Stimulated activated naive CD8-positive, alpha-beta T cell treated with anti-CD3 and anti-CD28 coated beads, Interleukin-15, Interleukin-2, amounts not matched to agents 100 ng/mL and 50 ng/mL, for 24 hours (primary cell): ENCODE data around the gene POLE.
"Not testable (repeated sequence)": the region's sequence is repeated elsewhere in the genome, so short reads cannot be mapped to it uniquely, and the experiment has no call there.

Source experiments
- H3K27ac Mint-ChIP-seq: one replicate; pipeline ENCODE4 v1.8.0; 2021; ENCODE audit warnings: mild to moderate bottlenecking, mixed read lengths
- H3K27me3 Mint-ChIP-seq: one replicate; pipeline ENCODE4 v1.8.0; 2021; ENCODE audit warnings: mixed read lengths
- H3K36me3 Mint-ChIP-seq: one replicate; pipeline ENCODE4 v1.8.0; 2021; ENCODE audit warnings: low read depth, mixed read lengths
- H3K4me1 Mint-ChIP-seq: one replicate; pipeline ENCODE4 v1.8.0; 2021; ENCODE audit warnings: low read depth, mixed read lengths
- H3K4me3 Mint-ChIP-seq: one replicate; pipeline ENCODE4 v1.8.0; 2021; ENCODE audit warnings: mild to moderate bottlenecking, mixed read lengths
- H3K9me3 Mint-ChIP-seq: one replicate; pipeline ENCODE4 v1.8.0; 2021; ENCODE audit warnings: mixed read lengths

Gene POLE

DNA sequence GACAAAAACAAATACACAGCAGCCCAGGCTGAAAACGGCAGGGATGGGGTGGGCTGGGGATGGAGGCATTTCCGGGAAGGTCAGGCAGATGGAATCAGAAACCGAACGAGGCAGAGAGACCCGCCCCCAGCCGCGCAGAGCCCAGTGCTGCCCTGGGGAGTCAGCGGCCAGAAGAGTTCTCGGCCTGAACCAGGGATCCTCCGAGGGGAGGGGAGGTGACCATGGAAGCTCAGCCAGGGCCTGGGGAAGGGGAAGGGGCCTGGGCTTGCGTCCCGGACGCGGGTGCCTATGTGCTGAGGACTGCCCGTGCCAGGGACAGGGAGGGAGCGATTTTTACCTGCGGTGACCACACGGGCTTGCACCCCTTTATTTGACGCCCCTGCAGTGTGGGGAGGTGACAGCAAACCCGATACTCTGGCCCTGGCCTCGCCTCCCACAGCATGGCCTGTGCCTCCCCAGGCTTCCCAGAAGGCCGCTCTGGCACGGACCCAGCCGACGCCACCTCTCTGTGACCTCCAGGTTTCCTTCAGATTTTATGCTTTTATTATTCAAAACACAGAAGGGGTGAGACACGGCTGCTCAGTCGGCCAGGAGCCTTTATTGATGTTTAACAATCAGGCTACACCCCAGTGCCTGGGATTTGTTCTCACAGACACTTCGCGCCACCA lies 84.4 kb downstream of the POLE start:
- no peaks in the 10 kb centered on the region for H3K36me3 Mint-ChIP-seq
- H3K4me1 Mint-ChIP-seq: peaks cover 26% of the 10 kb centered on the region
- no peak overlapping the region for H3K4me3 Mint-ChIP-seq
- H3K9me3 Mint-ChIP-seq: no peaks in the 10 kb centered on the region
- H3K27ac Mint-ChIP-seq: no peak overlapping the region
- peaks cover 61% of the 10 kb centered on the region for H3K27me3 Mint-ChIP-seq

DNA sequence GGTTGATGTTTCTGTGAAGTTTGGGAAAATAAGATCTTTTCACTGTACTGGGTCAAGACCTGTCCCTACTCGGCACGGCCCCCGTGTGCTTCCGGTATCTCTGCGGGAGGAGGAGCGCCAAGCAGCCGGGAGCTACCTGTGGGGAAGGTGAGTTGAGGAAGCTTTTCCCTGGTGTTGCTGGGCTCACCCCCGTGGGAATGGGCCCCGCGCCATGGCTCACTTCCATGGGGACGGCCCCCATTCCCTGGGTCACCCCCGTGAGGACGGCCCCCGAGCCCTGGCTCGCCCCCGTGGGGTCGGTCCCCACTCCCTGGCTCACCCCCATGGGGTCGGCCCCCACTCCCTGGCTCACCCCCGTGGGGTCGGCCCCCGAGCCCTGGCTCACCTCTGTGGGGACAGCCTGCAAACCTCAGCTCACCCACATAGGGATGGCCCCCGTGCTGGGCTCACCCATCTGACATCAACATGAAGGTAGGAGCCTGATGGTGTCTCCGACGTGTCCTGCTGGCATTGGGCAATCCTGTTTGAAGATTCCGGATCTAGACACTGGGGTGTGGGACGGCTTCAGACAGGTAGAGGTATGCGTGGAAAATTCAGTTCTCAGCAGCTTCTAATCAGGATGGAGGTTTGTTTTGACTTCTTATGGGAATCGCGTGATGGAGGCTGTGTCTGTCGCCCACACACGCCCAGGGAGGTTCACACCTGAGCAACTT lies 85.8 kb downstream of the POLE start:
- Mint-ChIP-seq H3K9me3 (no peaks in the 10 kb centered on the region), H3K27me3 (peaks cover 55% of the 10 kb centered on the region)

DNA sequence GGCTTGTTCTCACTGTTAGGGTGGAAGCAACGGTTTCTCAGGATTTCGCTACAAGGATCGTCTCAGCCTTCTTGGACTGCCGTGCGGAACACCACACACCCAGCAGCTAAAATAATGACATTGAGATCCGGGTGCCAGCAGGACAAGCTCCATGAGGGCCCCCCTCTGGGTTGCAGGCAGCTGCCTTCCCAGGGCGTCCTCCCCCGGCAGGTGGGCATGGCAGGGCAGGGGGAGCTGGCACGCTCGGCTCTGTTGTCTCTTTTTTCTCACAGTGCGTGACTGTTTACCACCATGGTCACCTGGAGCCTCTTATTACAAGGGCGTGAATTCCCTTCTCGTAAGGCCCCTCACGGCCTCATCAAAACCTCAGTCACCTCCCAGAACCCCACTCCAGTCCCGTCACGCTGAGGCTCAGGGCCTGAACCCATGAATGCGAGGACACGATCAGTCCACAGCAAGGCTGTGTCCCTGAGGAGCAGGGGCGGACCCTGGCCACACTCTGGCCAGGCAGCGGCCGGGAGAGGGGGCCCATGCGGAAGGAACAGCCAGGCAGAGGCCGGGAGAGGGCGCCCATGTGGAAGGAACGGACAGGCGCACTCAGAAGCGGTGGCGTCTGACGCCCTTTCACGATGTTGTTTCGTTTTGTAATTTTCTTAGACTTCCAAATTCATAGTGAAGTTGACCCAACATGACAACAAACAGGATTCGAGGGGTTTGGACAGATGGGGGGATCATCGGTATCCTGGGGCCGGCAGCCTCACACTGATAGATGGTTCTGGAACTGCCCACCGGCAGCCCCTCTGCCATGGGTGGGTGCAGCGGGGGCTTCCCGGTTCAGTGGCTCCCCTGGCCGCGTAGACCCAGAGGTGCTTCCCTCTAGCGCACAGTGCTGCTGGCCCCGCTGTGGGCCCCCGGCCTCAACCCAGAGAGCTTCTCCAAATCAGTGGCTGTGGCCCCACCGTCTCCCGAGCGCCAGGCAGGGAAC lies 86.8 kb downstream of the POLE start:
- Mint-ChIP-seq H3K4me1 (peaks cover 23% of the 10 kb centered on the region), H3K9me3 (no peaks in the 10 kb centered on the region), H3K36me3 (no peaks in the 10 kb centered on the region), H3K27me3 (peaks cover 55% of the 10 kb centered on the region), H3K4me3 (peak overlapping the region; percentile 71), H3K27ac (no peak overlapping the region)

More for the DNA sequence above, 85.8 kb downstream of the POLE start:
- H3K4me1 Mint-ChIP-seq: peaks cover 24% of the 10 kb centered on the region
- no peak overlapping the region for H3K27ac Mint-ChIP-seq
- H3K36me3 Mint-ChIP-seq: no peaks in the 10 kb centered on the region
- peak overlapping the region; percentile 60 for H3K4me3 Mint-ChIP-seq

DNA sequence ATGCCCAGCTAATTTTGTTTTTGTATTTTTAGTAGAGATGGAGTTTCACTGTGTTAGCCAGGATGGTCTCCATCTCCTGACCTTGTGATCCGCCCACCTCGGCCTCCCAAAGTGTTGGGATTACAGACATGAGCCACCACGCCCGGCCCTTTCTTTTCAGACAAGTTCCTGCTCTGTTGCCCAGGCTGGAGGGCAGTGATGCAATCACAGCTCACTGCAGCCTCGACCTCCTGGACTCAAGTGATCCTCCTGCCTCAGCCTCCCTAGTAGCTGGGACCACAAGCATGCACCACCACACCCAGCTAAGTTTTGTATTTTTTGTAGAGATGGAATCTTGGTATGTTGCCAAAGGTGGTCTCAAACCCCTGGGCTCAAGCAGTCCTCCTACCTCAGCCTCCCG lies 87.6 kb downstream of the POLE start:
- peak overlapping the region; percentile 20 for H3K4me3 Mint-ChIP-seq
- H3K9me3 Mint-ChIP-seq, H3K36me3 Mint-ChIP-seq, H3K27ac Mint-ChIP-seq: not testable (repeated sequence)
- H3K27me3 Mint-ChIP-seq: peaks cover 48% of the 10 kb centered on the region
- H3K4me1 Mint-ChIP-seq: peaks cover 23% of the 10 kb centered on the region

DNA sequence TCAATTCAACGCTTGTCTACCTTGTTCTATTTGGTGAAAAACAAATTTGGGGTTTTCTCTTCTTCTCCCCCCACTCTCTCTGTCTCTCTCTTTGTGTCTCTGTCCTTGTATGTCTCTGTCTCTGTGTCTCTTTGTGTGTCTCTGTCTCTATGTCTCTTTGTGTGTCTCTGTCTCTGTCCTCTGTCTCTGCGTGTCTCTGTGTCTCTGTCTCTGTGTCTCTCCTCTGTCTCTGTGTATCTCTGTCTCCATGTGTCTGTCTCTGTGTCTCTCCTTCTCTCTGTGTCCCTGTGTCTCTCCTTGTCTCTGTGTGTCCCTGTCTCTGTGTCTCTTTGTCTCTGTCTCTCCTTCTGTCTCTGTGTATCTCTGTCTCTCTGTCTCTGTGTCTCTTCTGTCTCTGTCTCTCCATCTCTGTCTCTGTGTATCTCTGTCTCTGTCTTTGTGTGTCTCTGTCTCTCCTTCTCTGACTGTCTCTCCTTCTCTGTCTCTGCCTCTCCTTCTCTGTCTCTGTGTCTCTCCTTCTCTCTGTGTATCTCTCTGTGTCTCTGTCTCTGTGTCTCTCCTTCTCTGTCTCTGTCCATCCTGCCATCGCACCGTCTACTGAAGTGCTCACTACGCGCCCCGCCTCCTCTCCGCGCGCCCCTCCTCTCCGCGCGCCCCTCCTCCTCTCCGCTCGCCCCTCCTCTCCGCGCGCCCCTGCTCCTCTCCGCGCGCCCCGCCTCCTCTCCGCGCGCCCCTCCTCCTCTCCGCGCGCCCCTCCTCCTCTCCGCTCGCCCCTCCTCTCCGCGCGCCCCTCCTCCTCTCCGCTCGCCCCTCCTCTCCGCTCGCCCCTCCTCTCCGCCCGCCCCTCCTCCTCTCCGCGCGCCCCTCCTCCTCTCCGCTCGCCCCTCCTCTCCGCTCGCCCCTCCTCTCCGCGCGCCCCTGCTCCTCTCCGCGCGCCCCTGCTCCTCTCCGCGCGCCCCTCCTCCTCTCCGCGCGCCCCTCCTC lies 89.5 kb downstream of the POLE start:
- H3K27me3 Mint-ChIP-seq: peaks cover 47% of the 10 kb centered on the region
- no peaks in the 10 kb centered on the region for H3K36me3 Mint-ChIP-seq
- H3K9me3 Mint-ChIP-seq: no peaks in the 10 kb centered on the region
- H3K4me3 Mint-ChIP-seq: peak overlapping the region; percentile 82
- peaks cover 23% of the 10 kb centered on the region for H3K4me1 Mint-ChIP-seq
- H3K27ac Mint-ChIP-seq: peak overlapping the region; percentile 51

DNA sequence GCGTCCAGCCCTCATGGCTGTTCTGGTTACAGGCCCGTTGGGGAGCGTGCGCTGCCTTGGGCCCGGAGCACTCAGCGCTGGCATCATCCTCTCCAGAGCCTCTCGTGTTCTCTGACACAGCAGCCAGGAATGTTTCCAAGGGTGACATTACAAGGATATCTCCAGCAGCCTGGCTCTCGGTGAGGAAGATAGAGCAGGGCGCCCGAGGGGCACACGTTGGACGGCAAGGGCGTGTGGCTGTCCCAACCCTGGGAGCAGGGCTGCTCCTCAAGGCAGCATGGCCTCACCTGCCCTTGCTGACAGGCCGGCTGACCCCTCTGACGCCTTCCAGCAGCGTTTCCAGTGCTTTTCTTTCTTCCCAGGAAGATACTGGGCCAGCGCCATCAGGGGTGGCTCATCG lies 91.1 kb downstream of the POLE start:
- Mint-ChIP-seq H3K27ac (no peak overlapping the region), H3K4me1 (peaks cover 23% of the 10 kb centered on the region), H3K27me3 (peaks cover 37% of the 10 kb centered on the region), H3K36me3 (no peaks in the 10 kb centered on the region), H3K4me3 (no peak overlapping the region), H3K9me3 (no peaks in the 10 kb centered on the region)

DNA sequence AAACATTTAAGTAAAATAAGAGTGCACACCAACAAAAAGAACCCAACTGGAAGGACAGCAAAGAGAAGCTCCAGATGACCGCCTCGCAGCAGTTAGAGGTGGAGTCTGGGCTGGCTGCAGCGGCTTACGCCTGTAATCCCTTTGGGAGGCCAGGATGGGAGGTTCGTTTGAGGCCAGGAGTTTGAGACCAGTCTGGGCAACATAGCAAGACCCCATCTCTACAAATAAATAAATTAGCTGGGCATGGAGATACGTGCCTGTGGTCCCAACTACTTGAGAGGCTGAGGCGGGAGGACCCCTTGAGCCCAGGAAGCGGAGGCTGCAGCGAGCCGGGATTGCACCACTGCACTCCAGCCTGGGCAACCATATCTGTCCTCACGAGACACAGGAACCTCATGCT lies 92.0 kb downstream of the POLE start:
- Mint-ChIP-seq H3K36me3 (no peaks in the 10 kb centered on the region), H3K4me1 (peaks cover 18% of the 10 kb centered on the region), H3K27ac (no peak overlapping the region), H3K4me3 (no peak overlapping the region), H3K27me3 (peaks cover 31% of the 10 kb centered on the region), H3K9me3 (no peaks in the 10 kb centered on the region)

DNA sequence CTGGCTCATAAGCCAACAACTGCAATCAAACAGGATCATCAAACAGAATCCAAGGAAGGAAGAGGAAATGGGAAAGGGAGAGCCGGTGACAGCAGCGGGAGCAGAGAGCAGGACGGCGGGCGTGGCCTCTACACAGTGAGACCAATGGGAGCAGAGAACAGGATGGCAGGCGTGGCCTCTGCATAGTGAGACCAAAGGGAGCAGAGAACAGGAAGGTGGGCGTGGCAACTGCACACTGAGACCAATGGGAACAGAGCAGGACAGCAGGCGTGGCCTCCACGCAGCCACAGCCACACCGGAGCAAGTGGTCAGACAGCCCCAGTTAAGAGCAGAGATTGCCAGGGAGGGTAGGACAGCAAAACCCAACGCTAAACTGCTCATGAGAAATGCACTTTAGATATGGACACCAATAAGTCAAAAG lies 93.2 kb downstream of the POLE start:
- Mint-ChIP-seq H3K27ac (no peak overlapping the region), H3K4me1 (peaks cover 12% of the 10 kb centered on the region), H3K27me3 (peaks cover 24% of the 10 kb centered on the region), H3K9me3 (no peaks in the 10 kb centered on the region), H3K4me3 (no peak overlapping the region), H3K36me3 (no peaks in the 10 kb centered on the region)

DNA sequence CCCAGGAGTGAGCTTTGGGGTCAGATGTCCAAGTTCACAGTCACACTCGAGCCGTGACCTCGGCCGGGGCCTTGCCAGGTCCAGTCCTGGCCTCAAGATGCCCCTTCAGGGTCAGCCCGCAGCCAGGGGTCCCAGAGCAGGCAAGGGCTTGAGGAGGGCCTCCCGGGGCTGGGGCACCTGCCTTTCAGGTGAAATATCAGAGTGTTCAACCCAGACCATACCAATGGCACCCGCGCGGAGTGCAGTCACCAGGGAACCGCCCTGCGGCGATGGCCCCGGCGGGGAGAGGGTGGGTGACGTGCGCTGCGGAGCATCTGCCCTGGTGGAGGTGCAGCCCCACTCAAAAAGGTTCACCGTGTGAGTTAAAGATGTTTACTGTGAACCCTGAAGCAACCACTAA lies 93.6 kb downstream of the POLE start:
- no peaks in the 10 kb centered on the region for H3K9me3 Mint-ChIP-seq
- peaks cover 9% of the 10 kb centered on the region for H3K4me1 Mint-ChIP-seq
- peaks cover 20% of the 10 kb centered on the region for H3K27me3 Mint-ChIP-seq
- no peak overlapping the region for H3K27ac Mint-ChIP-seq
- H3K36me3 Mint-ChIP-seq: no peaks in the 10 kb centered on the region
- H3K4me3 Mint-ChIP-seq: no peak overlapping the region

DNA sequence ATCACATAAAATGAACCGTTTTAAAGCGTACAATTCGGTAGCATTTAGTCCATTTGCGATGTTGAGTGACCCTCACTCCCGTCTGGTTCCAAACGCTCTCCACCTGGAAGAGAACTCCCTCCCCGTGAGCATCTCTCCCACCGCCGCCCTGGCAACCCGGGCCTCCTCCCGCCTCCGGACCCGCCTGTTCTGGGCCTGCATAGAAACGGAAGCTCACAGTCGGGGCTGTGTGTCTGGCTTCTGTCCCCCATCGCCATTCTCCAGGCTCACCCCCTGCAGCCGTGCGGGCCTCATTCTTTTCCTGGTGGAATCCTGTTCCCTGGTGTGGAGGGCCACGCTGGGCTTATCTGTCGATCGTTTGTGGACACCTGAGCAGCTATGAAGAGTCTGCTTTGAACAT lies 94.1 kb downstream of the POLE start:
- H3K4me3 Mint-ChIP-seq: no peak overlapping the region
- H3K4me1 Mint-ChIP-seq: peaks cover 8% of the 10 kb centered on the region
- no peak overlapping the region for H3K27ac Mint-ChIP-seq
- H3K27me3 Mint-ChIP-seq: peaks cover 20% of the 10 kb centered on the region
- no peaks in the 10 kb centered on the region for H3K36me3 Mint-ChIP-seq
- no peaks in the 10 kb centered on the region for H3K9me3 Mint-ChIP-seq

DNA sequence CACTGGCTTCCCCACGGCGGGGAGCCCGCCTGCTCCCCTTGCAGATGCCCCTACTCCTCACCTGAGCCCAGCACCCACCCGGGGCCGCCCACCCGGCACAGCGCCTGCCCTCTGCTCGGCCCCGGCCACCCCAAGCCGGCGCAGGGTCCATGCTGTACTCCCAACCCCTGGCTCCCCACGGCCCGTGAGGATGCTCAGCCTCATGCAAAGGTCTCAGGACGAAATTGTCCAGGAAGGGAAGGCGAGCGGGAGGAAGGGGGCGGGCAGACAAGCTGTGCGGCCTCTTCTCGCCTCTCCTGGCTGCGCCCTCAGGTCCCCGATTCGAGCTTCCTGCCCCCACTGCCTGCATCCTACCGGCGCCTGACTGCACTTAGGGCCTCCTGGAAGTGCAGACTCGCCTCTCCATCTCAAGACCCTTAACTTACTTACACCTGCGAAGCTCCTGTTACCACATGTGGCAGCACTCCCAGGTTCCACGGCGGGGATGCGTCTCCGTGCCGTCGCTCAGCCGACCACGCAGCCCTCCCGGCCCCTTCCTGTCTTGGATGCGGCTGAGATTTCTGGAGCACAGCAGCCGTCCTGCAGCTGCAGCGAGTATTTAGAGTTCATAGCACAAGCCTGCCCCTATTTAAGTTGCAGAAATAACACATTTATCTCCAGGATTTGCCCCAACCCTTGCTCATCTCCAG lies 94.7 kb downstream of the POLE start:
- no peak overlapping the region for H3K27ac Mint-ChIP-seq
- H3K4me1 Mint-ChIP-seq: peaks cover 3% of the 10 kb centered on the region
- no peaks in the 10 kb centered on the region for H3K36me3 Mint-ChIP-seq
- H3K27me3 Mint-ChIP-seq: peaks cover 16% of the 10 kb centered on the region
- no peak overlapping the region for H3K4me3 Mint-ChIP-seq
- H3K9me3 Mint-ChIP-seq: no peaks in the 10 kb centered on the region

DNA sequence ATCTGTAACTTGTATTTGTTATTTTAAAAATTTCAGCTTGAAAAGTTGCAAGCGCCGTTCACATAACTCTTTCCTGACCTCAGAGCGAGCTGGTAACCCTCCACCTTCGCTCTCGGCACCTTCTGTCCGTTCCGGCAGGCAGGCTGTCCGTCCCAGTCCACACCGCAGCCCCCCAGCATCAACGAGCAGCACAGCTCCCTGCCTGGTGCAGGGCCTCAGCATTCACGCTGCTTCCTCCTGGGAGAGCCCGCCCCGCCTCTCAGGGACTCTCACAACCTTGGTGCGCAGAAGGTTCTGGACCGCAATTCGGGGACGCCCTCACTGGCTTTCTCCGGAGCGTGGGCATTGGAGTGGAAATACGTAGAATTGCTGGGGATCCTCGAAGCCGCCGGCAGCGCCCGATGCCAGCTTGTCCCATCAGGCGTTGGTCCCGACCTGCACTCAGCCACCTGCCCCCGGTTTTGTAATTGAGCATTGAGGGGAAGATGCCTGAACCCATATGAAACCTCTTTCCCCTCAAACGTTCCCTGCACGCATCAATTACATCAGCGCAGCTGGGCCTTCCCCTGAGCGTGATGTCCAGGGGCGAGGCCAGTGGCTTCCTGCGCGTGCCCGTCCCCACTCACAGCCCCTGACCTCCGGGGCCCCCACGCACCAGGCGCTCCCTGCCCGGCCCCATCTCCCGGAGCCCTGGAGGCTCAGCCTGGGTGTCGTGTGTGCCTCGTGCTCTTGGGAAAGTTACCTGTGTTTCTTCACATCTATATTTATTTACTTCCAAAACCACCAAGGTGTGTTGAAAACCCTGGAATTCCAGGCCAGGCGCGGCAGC lies 95.8 kb downstream of the POLE start:
- H3K27me3 Mint-ChIP-seq: peaks cover 10% of the 10 kb centered on the region
- no peaks in the 10 kb centered on the region for H3K4me1 Mint-ChIP-seq
- no peak overlapping the region for H3K4me3 Mint-ChIP-seq
- no peak overlapping the region for H3K27ac Mint-ChIP-seq
- no peaks in the 10 kb centered on the region for H3K9me3 Mint-ChIP-seq
- H3K36me3 Mint-ChIP-seq: no peaks in the 10 kb centered on the region
